ENCODE measurements around the gene MBD4. TPM values are rescaled to one million over a fixed set of nuclear protein-coding genes. Genes with fewer than 3 reads are reported as not detected.

Gene MBD4
- total RNA-seq, 2 experiments from 2014 or later = 62.0 to 63.9 TPM

- Mint-ChIP-seq H3K36me3 (ENCODE audit: low read depth) (peaks cover 52% of the 10 kb centered on the region), H3K4me3 (no peak overlapping the region), H3K27me3 (no peaks in the 10 kb centered on the region), H3K27ac (no peak overlapping the region), H3K4me1 (ENCODE audit: low read depth) (peaks cover 16% of the 10 kb centered on the region), H3K9me3 (no peaks in the 10 kb centered on the region)
- intact Hi-C loops (cut with DNase I, micrococcal nuclease) = no loop called here
- TF ChIP-seq CTCF (IDR thresholded peaks at IDR 0.05) = no peak
- Histone ChIP-seq H3K36me3 (ENCODE audit: insufficient read depth, low read length) (peaks cover 6% of the 10 kb centered on the region), H3K4me3 (ENCODE audit: low read length) (no peak overlapping the region), H3K27me3 (ENCODE audit: control insufficient read depth in 1 of 2, insufficient read depth in 2 of 2, low read length in 2 of 2) (no peaks in the 10 kb centered on the region), H3K4me1 (ENCODE audit: insufficient read depth, low read length) (peaks cover 4% of the 10 kb centered on the region), H3K27ac (ENCODE audit: low read depth in 1 of 2, low read length in 2 of 2) (no peak overlapping the region), H3K9me3 (ENCODE audit: control insufficient read depth in 1 of 2, insufficient read depth in 1 of 2, low read length in 2 of 2) (no peaks in the 10 kb centered on the region)
- POLR2A ChIA-PET = no interaction called here
- DNase-seq (no peak), ATAC-seq (ENCODE audit: poor library complexity) (no peak)
- CTCF ChIA-PET = interaction anchor here (0.7 kb wide), 1 partner anchor 619 kb away, joined by 3 read pairs; no protein-coding TSS in a partner anchor
Measured at GRCh38 chr3:129453732-129454131, 14.0 kb upstream of the MBD4 start.

DNA sequence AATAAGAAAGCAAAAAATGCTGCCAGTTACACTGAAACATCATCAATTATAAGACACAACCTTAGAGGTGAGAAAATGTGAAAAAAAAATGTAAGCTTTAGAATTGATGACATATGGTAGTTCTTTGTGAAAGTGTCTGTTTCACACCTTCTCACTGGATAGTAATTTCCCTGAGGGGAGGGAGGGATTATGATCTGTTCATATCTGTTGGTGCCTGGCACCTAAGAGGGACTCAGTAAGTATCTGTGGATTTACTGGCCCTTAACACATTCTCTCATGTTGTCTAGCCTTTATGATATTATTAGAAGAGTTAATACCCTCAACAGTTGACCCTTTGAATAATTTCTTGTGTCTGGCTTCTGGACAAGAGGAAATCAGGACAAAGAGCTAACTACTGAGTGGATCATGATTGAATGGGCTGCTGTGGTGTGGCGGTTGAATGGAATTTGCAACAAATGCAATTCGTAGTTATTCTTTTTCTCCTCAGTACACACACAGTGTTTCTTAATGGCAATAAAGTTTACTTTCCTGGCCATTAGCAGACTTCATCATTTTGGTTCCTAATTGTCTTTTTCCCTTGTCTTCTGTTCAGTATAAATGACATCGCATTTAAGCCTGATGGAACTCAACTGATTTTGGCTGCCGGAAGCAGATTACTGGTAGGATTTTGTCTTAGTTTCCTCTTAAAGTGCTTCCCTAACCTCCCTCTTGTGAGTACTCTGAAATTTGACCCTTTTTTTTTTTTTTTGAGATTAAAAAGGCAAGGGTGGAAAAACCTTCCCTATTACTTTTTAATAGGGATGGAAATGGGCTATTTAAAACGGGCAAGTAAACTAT is 9.7 kb upstream of the MBD4 start:
- ATAC-seq (ENCODE audit: poor library complexity) = no peak
- ChIA-PET CTCF (no interaction called here), POLR2A (interaction anchor here (4.1 kb wide), 1 partner anchor 9 kb away, joined by 31 read pairs; the partner anchor contains the start of genes IFT122 and MBD4)
- H3K27ac Mint-ChIP-seq = peak overlapping the region; percentile 87
- no peak for DNase-seq
- H3K4me3 ChIP-seq (ENCODE audit: low read length) = no peak overlapping the region
- H3K9me3 ChIP-seq (ENCODE audit: control insufficient read depth in 1 of 2, insufficient read depth in 1 of 2, low read length in 2 of 2) = no peaks in the 10 kb centered on the region
- H3K27me3 ChIP-seq (ENCODE audit: control insufficient read depth in 1 of 2, insufficient read depth in 2 of 2, low read length in 2 of 2) = no peaks in the 10 kb centered on the region
- peaks cover 26% of the 10 kb centered on the region for H3K36me3 Mint-ChIP-seq (ENCODE audit: low read depth)
- TF ChIP-seq CTCF (IDR thresholded peaks at IDR 0.05) = no peak
- no peaks in the 10 kb centered on the region for H3K27me3 Mint-ChIP-seq
- H3K4me3 Mint-ChIP-seq = no peak overlapping the region
- H3K27ac ChIP-seq (ENCODE audit: low read depth in 1 of 2, low read length in 2 of 2) = no peak overlapping the region
- H3K4me1 Mint-ChIP-seq (ENCODE audit: low read depth) = peaks cover 16% of the 10 kb centered on the region
- no peaks in the 10 kb centered on the region for H3K36me3 ChIP-seq (ENCODE audit: insufficient read depth, low read length)
- peaks cover 4% of the 10 kb centered on the region for H3K4me1 ChIP-seq (ENCODE audit: insufficient read depth, low read length)
- intact Hi-C loops (cut with DNase I, micrococcal nuclease) = no loop called here
- no peaks in the 10 kb centered on the region for H3K9me3 Mint-ChIP-seq

DNA sequence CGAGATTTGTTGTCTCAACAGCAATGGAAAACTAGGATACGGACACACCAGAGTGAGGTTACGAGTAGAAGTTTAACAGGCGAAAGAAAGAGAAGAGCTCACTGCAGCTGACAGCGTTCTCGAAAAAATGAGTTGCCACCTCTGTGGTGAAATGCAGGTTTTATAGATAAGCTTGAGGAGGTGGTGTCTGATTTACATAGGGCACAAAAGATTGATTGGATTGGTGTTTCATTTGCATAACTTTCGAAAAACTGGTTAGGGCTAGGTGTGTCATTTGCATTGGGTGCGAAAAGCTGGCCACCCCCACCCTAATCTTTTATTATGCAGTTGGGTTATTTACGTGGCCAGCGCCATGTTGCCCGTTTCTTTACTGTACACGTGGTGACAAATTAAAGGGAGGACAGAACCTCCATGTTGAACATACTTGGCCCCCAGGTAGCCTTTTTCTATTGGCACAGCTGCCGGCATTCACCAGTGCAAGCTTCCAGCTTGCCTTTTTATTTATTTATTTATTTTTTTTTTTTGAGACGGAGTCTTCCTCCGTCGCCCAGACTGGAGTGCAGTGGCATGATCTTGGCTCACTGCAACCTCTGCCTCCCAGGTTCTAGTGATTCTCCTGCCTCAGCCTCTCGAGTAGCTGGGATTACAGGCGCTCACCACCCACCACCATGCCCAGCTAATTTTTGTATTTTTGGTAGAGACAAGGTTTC is 8.6 kb upstream of the MBD4 start:
- Mint-ChIP-seq H3K36me3 (ENCODE audit: low read depth) (peaks cover 21% of the 10 kb centered on the region), H3K4me3 (no peak overlapping the region), H3K27me3 (no peaks in the 10 kb centered on the region), H3K4me1 (ENCODE audit: low read depth) (peaks cover 24% of the 10 kb centered on the region), H3K27ac (no peak overlapping the region), H3K9me3 (no peaks in the 10 kb centered on the region)
- Histone ChIP-seq H3K4me3 (ENCODE audit: low read length) (no peak overlapping the region), H3K27me3 (ENCODE audit: control insufficient read depth in 1 of 2, insufficient read depth in 2 of 2, low read length in 2 of 2) (no peaks in the 10 kb centered on the region), H3K4me1 (ENCODE audit: insufficient read depth, low read length) (peaks cover 8% of the 10 kb centered on the region), H3K9me3 (ENCODE audit: control insufficient read depth in 1 of 2, insufficient read depth in 1 of 2, low read length in 2 of 2) (no peaks in the 10 kb centered on the region), H3K27ac (ENCODE audit: low read depth in 1 of 2, low read length in 2 of 2) (no peak overlapping the region), H3K36me3 (ENCODE audit: insufficient read depth, low read length) (no peaks in the 10 kb centered on the region)
- POLR2A ChIA-PET = interaction anchor here (4.1 kb wide), 1 partner anchor 8 kb away, joined by 31 read pairs; the partner anchor contains the start of genes IFT122 and MBD4
- no peak for TF ChIP-seq CTCF (IDR thresholded peaks at IDR 0.05)
- CTCF ChIA-PET = no interaction called here
- no peak for ATAC-seq (ENCODE audit: poor library complexity)
- no peak for DNase-seq
- intact Hi-C loops (cut with DNase I, micrococcal nuclease) = no loop called here

Measured in CD4-positive, alpha-beta T cell (primary cell).